ENCODE data around the gene NUP85. TPM values are rescaled to one million over a fixed set of nuclear protein-coding genes. Genes with fewer than 3 reads are reported as not detected.
A peak's percentile ranks its signal among the peaks of the same experiment; 100 is the strongest.

NUP85 gene
- total and polyA plus RNA-seq, 4 donors = 15.2 to 36.3 (median 29.5) TPM

DNA sequence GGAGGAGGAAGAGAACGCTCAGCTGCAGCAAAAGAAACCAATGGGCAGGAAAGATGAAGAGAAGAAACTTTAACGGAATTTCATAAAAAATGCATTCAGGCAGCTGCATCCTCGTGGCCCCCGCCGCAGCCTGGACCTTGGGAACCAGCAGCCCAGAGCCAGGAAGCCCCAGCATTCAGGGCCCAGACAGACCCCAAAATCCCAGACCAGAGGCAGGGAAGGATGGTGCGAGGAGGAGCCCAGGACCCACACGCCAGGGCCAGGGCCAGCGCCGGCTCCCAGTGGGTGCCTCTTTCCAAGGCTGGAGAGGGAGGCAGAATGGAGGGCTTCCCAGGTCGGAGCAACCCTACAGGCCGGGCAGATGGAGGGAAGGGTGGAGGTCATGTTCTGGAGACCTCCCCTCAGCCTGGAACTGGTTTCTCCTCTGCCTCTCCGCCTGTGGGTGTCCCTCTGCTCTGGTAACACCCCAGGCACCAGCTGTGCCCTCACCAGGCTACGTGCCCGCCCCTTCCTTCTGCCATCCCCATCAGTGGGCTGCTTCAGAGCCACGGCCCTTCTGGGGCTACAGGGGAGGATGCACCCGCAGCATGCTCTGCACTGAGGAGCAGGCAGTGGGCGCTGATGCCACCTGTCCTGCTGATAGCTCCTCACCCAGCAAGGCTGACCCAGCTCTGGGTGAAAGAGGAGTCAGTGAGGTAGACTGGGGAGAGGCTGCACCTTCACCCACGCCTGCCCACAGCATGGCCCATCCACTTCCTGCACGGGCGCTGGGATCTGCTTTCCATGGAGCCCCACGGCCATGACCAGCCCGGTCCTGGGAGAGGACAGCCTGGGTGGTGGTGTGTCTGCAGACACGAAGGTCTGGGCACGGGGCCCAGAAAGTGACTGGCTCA is 66.7 kb downstream of the NUP85 start:
- Histone ChIP-seq H3K36me3 (ENCODE audit: control insufficient read depth in 4 of 4, insufficient read depth in 3 of 4, low read depth in 1 of 4, low read length in 3 of 4) (peaks cover 0 to 3% (median 1%) of the 10 kb centered on the region in 4 donors), H3K9ac (ENCODE audit: low read depth in 1 of 2, low read length in 2 of 2) (no peak overlapping the region), H3K27me3 (ENCODE audit: control insufficient read depth in 4 of 4, insufficient read depth in 4 of 4, low read length in 3 of 4) (no peaks in the 10 kb centered on the region), H3K27ac (ENCODE audit: low read depth in 1 of 2, low read length in 2 of 2) (peak overlapping the region; percentile 68 to 84), H3K4me1 (ENCODE audit: control insufficient read depth in 4 of 4, insufficient read depth in 4 of 4, low read length in 3 of 4) (peaks cover 7 to 26% (median 17%) of the 10 kb centered on the region in 4 donors), H3K4me3 (ENCODE audit: low read depth in 1 of 3, low read length in 3 of 3) (peak overlapping the region; percentile 57 to 91 (median 80)), H3K9me3 (ENCODE audit: control insufficient read depth in 4 of 4, low read length in 3 of 4) (no peaks in the 10 kb centered on the region)
- DNase-seq (ENCODE audit: low spot score) = no peak
- 63% methylated on average over 24 of the region's 24 CpGs for WGBS
- TF ChIP-seq RXRA (IDR thresholded peaks at IDR 0.05) = no peak
- TF ChIP-seq SP1 (IDR thresholded peaks at IDR 0.05) = no peak
- TF ChIP-seq NR2F2 (IDR thresholded peaks at IDR 0.05) = no peak
- TF ChIP-seq FOXA1 (IDR thresholded peaks at IDR 0.05) = no peak

DNA sequence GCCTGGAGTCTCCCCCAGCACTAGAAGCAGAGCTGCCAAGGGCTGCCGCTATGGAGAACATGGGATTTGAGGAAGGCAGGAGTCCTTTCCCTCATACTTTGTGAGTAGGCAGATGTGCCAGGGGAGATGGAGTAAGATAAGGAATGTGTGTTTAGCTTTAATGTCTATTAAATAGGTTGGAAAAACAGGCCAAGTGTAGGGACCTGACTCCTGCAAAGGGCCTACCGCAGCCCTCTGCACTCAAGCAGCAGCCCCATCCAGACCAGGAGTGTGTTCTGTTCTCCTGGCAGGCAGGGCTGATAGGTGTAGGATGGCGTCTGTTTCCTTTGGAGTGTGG is 67.3 kb downstream of the NUP85 start:
- WGBS = 90% methylated on average over 3 of the region's 3 CpGs
- Histone ChIP-seq H3K4me3 (ENCODE audit: low read depth in 1 of 3, low read length in 3 of 3) (no peak overlapping the region), H3K9ac (ENCODE audit: low read depth in 1 of 2, low read length in 2 of 2) (no peak overlapping the region), H3K36me3 (ENCODE audit: control insufficient read depth in 4 of 4, insufficient read depth in 3 of 4, low read depth in 1 of 4, low read length in 3 of 4) (peaks cover 0 to 3% (median 1%) of the 10 kb centered on the region in 4 donors), H3K27ac (ENCODE audit: low read depth in 1 of 2, low read length in 2 of 2) (no peak overlapping the region), H3K27me3 (ENCODE audit: control insufficient read depth in 4 of 4, insufficient read depth in 4 of 4, low read length in 3 of 4) (no peaks in the 10 kb centered on the region), H3K9me3 (ENCODE audit: control insufficient read depth in 4 of 4, low read length in 3 of 4) (no peaks in the 10 kb centered on the region), H3K4me1 (ENCODE audit: control insufficient read depth in 4 of 4, insufficient read depth in 4 of 4, low read length in 3 of 4) (peaks cover 7 to 21% (median 17%) of the 10 kb centered on the region in 4 donors)
- no peak for TF ChIP-seq EGR1 (IDR thresholded peaks at IDR 0.05; ENCODE audit: low read depth in 2 of 2)
- no peak for TF ChIP-seq JUND (IDR thresholded peaks at IDR 0.05)
- TF ChIP-seq RXRA (IDR thresholded peaks at IDR 0.05) = no peak
- TF ChIP-seq, protein P1, sequence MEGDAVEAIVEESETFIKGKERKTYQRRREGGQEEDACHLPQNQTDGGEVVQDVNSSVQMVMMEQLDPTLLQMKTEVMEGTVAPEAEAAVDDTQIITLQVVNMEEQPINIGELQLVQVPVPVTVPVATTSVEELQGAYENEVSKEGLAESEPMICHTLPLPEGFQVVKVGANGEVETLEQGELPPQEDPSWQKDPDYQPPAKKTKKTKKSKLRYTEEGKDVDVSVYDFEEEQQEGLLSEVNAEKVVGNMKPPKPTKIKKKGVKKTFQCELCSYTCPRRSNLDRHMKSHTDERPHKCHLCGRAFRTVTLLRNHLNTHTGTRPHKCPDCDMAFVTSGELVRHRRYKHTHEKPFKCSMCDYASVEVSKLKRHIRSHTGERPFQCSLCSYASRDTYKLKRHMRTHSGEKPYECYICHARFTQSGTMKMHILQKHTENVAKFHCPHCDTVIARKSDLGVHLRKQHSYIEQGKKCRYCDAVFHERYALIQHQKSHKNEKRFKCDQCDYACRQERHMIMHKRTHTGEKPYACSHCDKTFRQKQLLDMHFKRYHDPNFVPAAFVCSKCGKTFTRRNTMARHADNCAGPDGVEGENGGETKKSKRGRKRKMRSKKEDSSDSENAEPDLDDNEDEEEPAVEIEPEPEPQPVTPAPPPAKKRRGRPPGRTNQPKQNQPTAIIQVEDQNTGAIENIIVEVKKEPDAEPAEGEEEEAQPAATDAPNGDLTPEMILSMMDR (IDR thresholded peaks at IDR 0.05; ENCODE audit: low read depth, low read length, missing input control) = no peak
- TF ChIP-seq SP1 (IDR thresholded peaks at IDR 0.05) = no peak
- no peak for TF ChIP-seq ATF3 (IDR thresholded peaks at IDR 0.05)
- DNase-seq (ENCODE audit: low spot score) = no peak

DNA sequence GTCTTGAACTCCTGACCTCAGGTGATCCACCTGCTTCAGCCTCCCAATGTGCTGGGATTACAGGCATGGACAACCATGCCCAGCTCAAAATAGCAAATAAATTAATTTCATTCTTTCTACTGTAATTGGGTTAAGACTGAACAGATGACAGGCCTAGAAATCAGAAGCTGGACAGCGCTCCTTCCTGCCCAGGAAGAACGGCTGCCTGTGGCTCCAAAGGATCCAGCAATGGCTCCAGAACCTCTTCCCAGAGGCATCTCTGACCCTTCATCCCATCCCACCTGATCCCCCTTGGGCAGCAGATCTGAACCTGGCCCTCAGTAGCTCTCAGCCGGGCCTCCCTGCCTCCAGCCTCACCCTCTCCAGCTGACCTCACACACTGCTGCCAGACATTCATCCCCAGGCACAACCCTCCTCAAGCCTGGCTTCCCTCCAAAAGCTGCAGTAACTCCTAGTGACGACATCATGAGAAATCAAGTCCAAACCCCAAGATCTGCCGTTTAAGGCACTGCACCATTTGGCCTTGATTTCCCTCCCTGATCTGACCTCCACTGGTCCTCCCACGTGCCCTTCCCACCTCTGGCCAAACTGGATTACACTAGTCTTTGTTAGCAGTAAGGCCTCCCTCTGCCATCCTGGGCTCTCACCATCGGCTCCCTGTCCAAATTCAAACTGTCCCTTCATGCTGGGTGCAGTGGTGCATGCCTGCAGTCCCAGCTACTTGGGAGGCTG is 68.7 kb downstream of the NUP85 start:
- no peak for DNase-seq (ENCODE audit: low spot score)
- no peak overlapping the region for H3K27ac ChIP-seq (ENCODE audit: low read depth in 1 of 2, low read length in 2 of 2)
- H3K4me1 ChIP-seq (ENCODE audit: control insufficient read depth in 4 of 4, insufficient read depth in 4 of 4, low read length in 3 of 4) = peaks cover 7 to 21% (median 17%) of the 10 kb centered on the region in 4 donors
- no peaks in the 10 kb centered on the region for H3K27me3 ChIP-seq (ENCODE audit: control insufficient read depth in 4 of 4, insufficient read depth in 4 of 4, low read length in 3 of 4)
- no peak overlapping the region for H3K4me3 ChIP-seq (ENCODE audit: low read depth in 1 of 3, low read length in 3 of 3)
- TF ChIP-seq RAD21 (IDR thresholded peaks at IDR 0.05) (no peak), JUND (IDR thresholded peaks at IDR 0.05) (no peak), GABPA (IDR thresholded peaks at IDR 0.05 in 1 of 2, conservative IDR thresholded peaks at IDR 0.05 in 1 of 2) (no peak), ZBTB33 (IDR thresholded peaks at IDR 0.05) (no peak), HNF4G (IDR thresholded peaks at IDR 0.05) (no peak), ATF3 (IDR thresholded peaks at IDR 0.05) (no peak)
- H3K9ac ChIP-seq (ENCODE audit: low read depth in 1 of 2, low read length in 2 of 2) = no peak overlapping the region
- no peaks in the 10 kb centered on the region for H3K9me3 ChIP-seq (ENCODE audit: control insufficient read depth in 4 of 4, low read length in 3 of 4)
- peaks cover 0 to 3% (median 2%) of the 10 kb centered on the region in 4 donors for H3K36me3 ChIP-seq (ENCODE audit: control insufficient read depth in 4 of 4, insufficient read depth in 3 of 4, low read depth in 1 of 4, low read length in 3 of 4)
- WGBS = 84% methylated on average over 7 of the region's 7 CpGs

Data from liver (tissue), 9 donors.